Stimulated activated CD4-positive, alpha-beta T cell treated with anti-CD3 and anti-CD28 coated beads, TNF-alpha, amount 100 ng/mL, for 48 hours (primary cell): ENCODE measurements around the gene PRCC.

Experiments used
- DNase-seq, 3 donors: peaks; one replicate each; pipeline ENCODE4 v3.0.0-alpha.2; 2020; ENCODE audit warnings: low read depth in 3 of 3

The PRCC gene

GRCh38 chr1:156796340-156797097 is 29.2 kb downstream of the PRCC start:
- no peak for DNase-seq

GRCh38 chr1:156797212-156797871 is 30.0 kb downstream of the PRCC start:
- DNase-seq, result no peak

GRCh38 chr1:156801409-156802121 is 34.2 kb downstream of the PRCC start:
- DNase-seq, result no peak

GRCh38 chr1:156802421-156802935 is 35.1 kb downstream of the PRCC start:
- DNase-seq, result no peak

- DNase-seq, result no peak
Measured at GRCh38 chr1:156803086-156803851, 35.9 kb downstream of the PRCC start.

- DNase-seq, result no peak
Measured at GRCh38 chr1:156804026-156804425, 36.7 kb downstream of the PRCC start.

- no peak for DNase-seq
Measured at GRCh38 chr1:156804572-156805243, 37.4 kb downstream of the PRCC start.

GRCh38 chr1:156805766-156806511 is 38.6 kb downstream of the PRCC start:
- no peak for DNase-seq

GRCh38 chr1:156806512-156807440 is 39.4 kb downstream of the PRCC start:
- DNase-seq, result no peak

GRCh38 chr1:156807627-156808026 is 40.3 kb downstream of the PRCC start:
- DNase-seq, result no peak

- no peak for DNase-seq
Measured at GRCh38 chr1:156808186-156809030, 41.1 kb downstream of the PRCC start.

GRCh38 chr1:156809281-156809680 is 41.9 kb downstream of the PRCC start:
- DNase-seq, result no peak

GRCh38 chr1:156809711-156810366 is 42.5 kb downstream of the PRCC start:
- no peak for DNase-seq

- no peak for DNase-seq
Measured at GRCh38 chr1:156811168-156811567, 43.8 kb downstream of the PRCC start.

- no peak for DNase-seq
Measured at GRCh38 chr1:156812293-156812990, 45.1 kb downstream of the PRCC start.

- no peak for DNase-seq
Measured at GRCh38 chr1:156813298-156813697, 46.0 kb downstream of the PRCC start.
